Measurements from ENCODE around the gene YWHAG. TPM values are rescaled to one million over a fixed set of nuclear protein-coding genes. Genes with fewer than 3 reads are reported as not detected.
"Not testable (repeated sequence)": the region's sequence is repeated elsewhere in the genome, so short reads cannot be mapped to it uniquely, and the experiment has no call there.

YWHAG gene
- total and polyA plus RNA-seq, 2 experiments from 2014 or later, result 82.2 to 179 TPM

DNA sequence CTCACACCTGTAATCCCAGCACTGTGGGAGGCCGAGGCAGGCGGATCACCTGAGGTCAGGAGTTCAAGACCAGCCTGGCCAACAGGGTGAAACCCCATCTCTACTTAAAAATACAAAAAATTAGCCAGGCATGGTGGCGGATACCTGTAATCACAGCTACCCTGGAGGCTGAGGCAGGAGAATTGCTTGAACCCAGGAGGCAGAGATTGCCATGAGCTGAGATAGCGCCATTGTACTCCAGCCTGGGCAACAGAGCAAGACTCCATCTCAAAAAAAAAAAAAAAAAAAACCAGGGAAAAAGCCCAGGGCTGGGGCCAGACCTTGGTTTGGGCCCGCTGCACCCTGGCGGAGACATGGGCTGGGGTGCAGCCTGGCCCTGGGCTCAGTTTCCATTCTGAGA, 47.0 kb downstream of the YWHAG start:
- not testable (repeated sequence) for H3K79me2 ChIP-seq (replicated peaks; ENCODE audit: insufficient read depth); H3K9me3 Mint-ChIP-seq; H3K27ac ChIP-seq (ENCODE audit: low read depth); H3K4me1 Mint-ChIP-seq; H3K9me2 ChIP-seq (ENCODE audit: insufficient read depth); H3K4me1 ChIP-seq (ENCODE audit: insufficient read depth); H3K27me3 Mint-ChIP-seq (ENCODE audit: insufficient read depth, low read depth, poor library complexity); H4K20me1 ChIP-seq (replicated peaks; ENCODE audit: insufficient read depth); H3K4me2 ChIP-seq; ATAC-seq; H3F3A ChIP-seq (replicated peaks; ENCODE audit: low read depth); H3K27ac Mint-ChIP-seq; H3K36me3 ChIP-seq (ENCODE audit: insufficient read depth); H3K4me3 Mint-ChIP-seq; DNase-seq (ENCODE audit: low spot score); H3K4me3 ChIP-seq; H3K36me3 Mint-ChIP-seq (ENCODE audit: low read depth); H2AFZ ChIP-seq; H3K27me3 ChIP-seq (ENCODE audit: insufficient read depth)

DNA sequence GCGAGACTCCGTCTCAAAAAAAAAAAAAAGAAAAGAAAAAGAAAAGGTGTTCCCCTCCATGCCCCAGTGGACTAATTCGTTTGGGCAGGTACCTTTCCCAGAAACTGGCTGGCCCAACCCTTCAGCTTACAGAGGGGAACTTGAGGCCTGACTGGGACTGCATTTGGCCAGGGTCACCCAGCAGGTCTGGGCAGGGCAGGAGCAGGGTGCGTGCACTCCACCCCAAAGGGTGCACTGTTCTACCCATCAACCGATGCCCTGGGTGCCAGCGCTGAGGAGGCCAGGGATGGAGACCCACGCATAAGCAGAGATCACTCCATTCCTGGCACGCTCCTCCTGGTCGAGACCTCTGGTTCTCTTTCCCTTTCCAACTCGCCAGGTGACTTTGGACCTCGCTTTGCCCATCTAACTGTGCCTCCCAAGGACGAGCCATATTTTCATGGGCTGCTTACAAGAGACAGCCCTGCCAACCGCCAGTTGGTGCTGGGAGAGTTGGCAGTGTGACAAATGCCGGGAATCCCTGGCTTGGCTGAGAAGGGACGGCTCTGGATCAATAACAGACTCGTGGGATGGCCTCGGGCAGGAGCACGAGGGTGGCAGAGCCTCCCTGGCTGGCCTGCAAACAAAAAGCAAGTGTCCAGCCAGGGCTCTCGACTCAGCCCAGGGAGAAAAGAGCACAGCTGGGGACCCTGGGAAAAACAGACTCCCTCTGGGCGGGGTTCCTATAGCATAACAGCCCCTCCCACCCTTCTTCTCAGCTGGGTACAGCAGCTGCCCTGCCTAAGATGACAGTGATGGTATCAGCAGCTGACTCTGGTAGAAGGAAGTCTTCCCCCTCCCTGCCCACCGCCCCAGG, 48.5 kb downstream of the YWHAG start:
- no peak for DNase-seq (ENCODE audit: low spot score)
- no peaks in the 10 kb centered on the region for H3K27me3 ChIP-seq (ENCODE audit: insufficient read depth)
- H3K79me2 ChIP-seq (replicated peaks; ENCODE audit: insufficient read depth), result no peaks in the 10 kb centered on the region
- no peaks in the 10 kb centered on the region for H4K20me1 ChIP-seq (replicated peaks; ENCODE audit: insufficient read depth)
- peaks cover 8% of the 10 kb centered on the region for H3K9me3 Mint-ChIP-seq
- no peak overlapping the region for H3K27ac ChIP-seq (ENCODE audit: low read depth)
- H3K27me3 Mint-ChIP-seq (ENCODE audit: insufficient read depth, low read depth, poor library complexity), result peaks cover 7% of the 10 kb centered on the region
- H3K27ac Mint-ChIP-seq, result no peak overlapping the region
- no peak overlapping the region for H3K4me3 Mint-ChIP-seq
- H3K36me3 Mint-ChIP-seq (ENCODE audit: low read depth), result no peaks in the 10 kb centered on the region
- TF ChIP-seq, protein P1, sequence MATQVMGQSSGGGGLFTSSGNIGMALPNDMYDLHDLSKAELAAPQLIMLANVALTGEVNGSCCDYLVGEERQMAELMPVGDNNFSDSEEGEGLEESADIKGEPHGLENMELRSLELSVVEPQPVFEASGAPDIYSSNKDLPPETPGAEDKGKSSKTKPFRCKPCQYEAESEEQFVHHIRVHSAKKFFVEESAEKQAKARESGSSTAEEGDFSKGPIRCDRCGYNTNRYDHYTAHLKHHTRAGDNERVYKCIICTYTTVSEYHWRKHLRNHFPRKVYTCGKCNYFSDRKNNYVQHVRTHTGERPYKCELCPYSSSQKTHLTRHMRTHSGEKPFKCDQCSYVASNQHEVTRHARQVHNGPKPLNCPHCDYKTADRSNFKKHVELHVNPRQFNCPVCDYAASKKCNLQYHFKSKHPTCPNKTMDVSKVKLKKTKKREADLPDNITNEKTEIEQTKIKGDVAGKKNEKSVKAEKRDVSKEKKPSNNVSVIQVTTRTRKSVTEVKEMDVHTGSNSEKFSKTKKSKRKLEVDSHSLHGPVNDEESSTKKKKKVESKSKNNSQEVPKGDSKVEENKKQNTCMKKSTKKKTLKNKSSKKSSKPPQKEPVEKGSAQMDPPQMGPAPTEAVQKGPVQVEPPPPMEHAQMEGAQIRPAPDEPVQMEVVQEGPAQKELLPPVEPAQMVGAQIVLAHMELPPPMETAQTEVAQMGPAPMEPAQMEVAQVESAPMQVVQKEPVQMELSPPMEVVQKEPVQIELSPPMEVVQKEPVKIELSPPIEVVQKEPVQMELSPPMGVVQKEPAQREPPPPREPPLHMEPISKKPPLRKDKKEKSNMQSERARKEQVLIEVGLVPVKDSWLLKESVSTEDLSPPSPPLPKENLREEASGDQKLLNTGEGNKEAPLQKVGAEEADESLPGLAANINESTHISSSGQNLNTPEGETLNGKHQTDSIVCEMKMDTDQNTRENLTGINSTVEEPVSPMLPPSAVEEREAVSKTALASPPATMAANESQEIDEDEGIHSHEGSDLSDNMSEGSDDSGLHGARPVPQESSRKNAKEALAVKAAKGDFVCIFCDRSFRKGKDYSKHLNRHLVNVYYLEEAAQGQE (IDR thresholded peaks at IDR 0.05; ENCODE audit: unreplicated experiment), result no peak
- TF ChIP-seq POLR2AphosphoS5 (IDR thresholded peaks at IDR 0.05; ENCODE audit: low read depth) (no peak), ZNF114 (CRISPR knock-in tag; IDR thresholded peaks at IDR 0.05) (no peak), EZH2phosphoT487 (IDR thresholded peaks at IDR 0.05; ENCODE audit: unreplicated experiment) (no peak), EZH2 (IDR thresholded peaks at IDR 0.05; ENCODE audit: low read depth, unreplicated experiment) (no peak), ZNF331 (CRISPR knock-in tag; IDR thresholded peaks at IDR 0.05; ENCODE audit: low read depth) (no peak), JUNB (IDR thresholded peaks at IDR 0.05; ENCODE audit: unreplicated experiment) (no peak), STAT1 (IDR thresholded peaks at IDR 0.05; ENCODE audit: unreplicated experiment) (no peak)
- TF ChIP-seq, protein P2, sequence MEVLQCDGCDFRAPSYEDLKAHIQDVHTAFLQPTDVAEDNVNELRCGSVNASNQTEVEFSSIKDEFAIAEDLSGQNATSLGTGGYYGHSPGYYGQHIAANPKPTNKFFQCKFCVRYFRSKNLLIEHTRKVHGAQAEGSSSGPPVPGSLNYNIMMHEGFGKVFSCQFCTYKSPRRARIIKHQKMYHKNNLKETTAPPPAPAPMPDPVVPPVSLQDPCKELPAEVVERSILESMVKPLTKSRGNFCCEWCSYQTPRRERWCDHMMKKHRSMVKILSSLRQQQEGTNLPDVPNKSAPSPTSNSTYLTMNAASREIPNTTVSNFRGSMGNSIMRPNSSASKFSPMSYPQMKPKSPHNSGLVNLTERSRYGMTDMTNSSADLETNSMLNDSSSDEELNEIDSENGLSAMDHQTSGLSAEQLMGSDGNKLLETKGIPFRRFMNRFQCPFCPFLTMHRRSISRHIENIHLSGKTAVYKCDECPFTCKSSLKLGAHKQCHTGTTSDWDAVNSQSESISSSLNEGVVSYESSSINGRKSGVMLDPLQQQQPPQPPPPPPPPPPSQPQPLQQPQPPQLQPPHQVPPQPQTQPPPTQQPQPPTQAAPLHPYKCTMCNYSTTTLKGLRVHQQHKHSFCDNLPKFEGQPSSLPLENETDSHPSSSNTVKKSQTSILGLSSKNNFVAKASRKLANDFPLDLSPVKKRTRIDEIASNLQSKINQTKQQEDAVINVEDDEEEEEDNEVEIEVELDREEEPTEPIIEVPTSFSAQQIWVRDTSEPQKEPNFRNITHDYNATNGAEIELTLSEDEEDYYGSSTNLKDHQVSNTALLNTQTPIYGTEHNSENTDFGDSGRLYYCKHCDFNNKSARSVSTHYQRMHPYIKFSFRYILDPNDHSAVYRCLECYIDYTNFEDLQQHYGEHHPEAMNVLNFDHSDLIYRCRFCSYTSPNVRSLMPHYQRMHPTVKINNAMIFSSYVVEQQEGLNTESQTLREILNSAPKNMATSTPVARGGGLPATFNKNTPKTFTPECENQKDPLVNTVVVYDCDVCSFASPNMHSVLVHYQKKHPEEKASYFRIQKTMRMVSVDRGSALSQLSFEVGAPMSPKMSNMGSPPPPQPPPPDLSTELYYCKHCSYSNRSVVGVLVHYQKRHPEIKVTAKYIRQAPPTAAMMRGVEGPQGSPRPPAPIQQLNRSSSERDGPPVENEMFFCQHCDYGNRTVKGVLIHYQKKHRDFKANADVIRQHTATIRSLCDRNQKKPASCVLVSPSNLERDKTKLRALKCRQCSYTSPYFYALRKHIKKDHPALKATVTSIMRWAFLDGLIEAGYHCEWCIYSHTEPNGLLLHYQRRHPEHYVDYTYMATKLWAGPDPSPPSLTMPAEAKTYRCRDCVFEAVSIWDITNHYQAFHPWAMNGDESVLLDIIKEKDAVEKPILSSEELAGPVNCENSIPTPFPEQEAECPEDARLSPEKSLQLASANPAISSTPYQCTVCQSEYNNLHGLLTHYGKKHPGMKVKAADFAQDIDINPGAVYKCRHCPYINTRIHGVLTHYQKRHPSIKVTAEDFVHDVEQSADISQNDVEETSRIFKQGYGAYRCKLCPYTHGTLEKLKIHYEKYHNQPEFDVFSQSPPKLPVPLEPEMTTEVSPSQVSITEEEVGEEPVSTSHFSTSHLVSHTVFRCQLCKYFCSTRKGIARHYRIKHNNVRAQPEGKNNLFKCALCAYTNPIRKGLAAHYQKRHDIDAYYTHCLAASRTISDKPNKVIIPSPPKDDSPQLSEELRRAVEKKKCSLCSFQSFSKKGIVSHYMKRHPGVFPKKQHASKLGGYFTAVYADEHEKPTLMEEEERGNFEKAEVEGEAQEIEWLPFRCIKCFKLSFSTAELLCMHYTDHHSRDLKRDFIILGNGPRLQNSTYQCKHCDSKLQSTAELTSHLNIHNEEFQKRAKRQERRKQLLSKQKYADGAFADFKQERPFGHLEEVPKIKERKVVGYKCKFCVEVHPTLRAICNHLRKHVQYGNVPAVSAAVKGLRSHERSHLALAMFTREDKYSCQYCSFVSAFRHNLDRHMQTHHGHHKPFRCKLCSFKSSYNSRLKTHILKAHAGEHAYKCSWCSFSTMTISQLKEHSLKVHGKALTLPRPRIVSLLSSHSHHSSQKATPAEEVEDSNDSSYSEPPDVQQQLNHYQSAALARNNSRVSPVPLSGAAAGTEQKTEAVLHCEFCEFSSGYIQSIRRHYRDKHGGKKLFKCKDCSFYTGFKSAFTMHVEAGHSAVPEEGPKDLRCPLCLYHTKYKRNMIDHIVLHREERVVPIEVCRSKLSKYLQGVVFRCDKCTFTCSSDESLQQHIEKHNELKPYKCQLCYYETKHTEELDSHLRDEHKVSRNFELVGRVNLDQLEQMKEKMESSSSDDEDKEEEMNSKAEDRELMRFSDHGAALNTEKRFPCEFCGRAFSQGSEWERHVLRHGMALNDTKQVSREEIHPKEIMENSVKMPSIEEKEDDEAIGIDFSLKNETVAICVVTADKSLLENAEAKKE (CRISPR knock-in tag; IDR thresholded peaks at IDR 0.05), result no peak
- TF ChIP-seq, protein P3, sequence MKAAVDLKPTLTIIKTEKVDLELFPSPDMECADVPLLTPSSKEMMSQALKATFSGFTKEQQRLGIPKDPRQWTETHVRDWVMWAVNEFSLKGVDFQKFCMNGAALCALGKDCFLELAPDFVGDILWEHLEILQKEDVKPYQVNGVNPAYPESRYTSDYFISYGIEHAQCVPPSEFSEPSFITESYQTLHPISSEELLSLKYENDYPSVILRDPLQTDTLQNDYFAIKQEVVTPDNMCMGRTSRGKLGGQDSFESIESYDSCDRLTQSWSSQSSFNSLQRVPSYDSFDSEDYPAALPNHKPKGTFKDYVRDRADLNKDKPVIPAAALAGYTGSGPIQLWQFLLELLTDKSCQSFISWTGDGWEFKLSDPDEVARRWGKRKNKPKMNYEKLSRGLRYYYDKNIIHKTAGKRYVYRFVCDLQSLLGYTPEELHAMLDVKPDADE (IDR thresholded peaks at IDR 0.05), result no peak
- no peak overlapping the region for H3K4me2 ChIP-seq
- no peak overlapping the region for H3K4me3 ChIP-seq
- H2AFZ ChIP-seq, result no peak overlapping the region
- H3K9me2 ChIP-seq (ENCODE audit: insufficient read depth), result no peaks in the 10 kb centered on the region
- peaks cover 6% of the 10 kb centered on the region; the same call in 2 of the 3 replicates for H3K4me1 Mint-ChIP-seq
- H3K36me3 ChIP-seq (ENCODE audit: insufficient read depth), result no peaks in the 10 kb centered on the region
- H3F3A ChIP-seq (replicated peaks; ENCODE audit: low read depth), result no peaks in the 10 kb centered on the region
- H3K4me1 ChIP-seq (ENCODE audit: insufficient read depth), result peaks cover 12% of the 10 kb centered on the region; the same call in 1 of the 2 replicates
- ATAC-seq, result no peak
